ENCODE results near the gene LIMS1. TPM values are rescaled to one million over a fixed set of nuclear protein-coding genes. Genes with fewer than 3 reads are reported as not detected.
"Not testable (repeated sequence)": the region's sequence is repeated elsewhere in the genome, so short reads cannot be mapped to it uniquely, and the experiment has no call there.

The LIMS1 gene
- total RNA-seq, 1 donor from 2014 or later = 19.4 TPM

- H3K27ac Mint-ChIP-seq; H3K9ac ChIP-seq; H3F3A ChIP-seq (ENCODE audit: low read depth); H2AFZ ChIP-seq (replicated peaks); DNase-seq (ENCODE audit: low spot score); H3K27ac ChIP-seq; H3K9me3 ChIP-seq (ENCODE audit: low read depth); H3K27me3 Mint-ChIP-seq (ENCODE audit: insufficient read depth, low read depth); H3K36me3 ChIP-seq; H3K4me3 Mint-ChIP-seq; H3K4me1 ChIP-seq; H3K4me1 Mint-ChIP-seq; H3K4me2 ChIP-seq; H3K9me3 Mint-ChIP-seq; H4K20me1 ChIP-seq (ENCODE audit: low read depth); H3K4me3 ChIP-seq; H3K27me3 ChIP-seq: not testable (repeated sequence)
- peaks cover 13% of the 10 kb centered on the region for H3K36me3 Mint-ChIP-seq
- H3K79me2 ChIP-seq (ENCODE audit: low read depth) = peaks cover 30% of the 10 kb centered on the region
These were observed 200.4 kb downstream of the LIMS1 start for GRCh38 chr2:108734656-108735055.

Small RNA genes within 50 kb of the gene (small RNA-seq; reads per million reads assigned to genes)
- gene AC010095.1 = not detected

Other genes starting within 250 kb of the LIMS1 start
- gene SULT1C2, start 245.6 kb upstream of the LIMS1 start, total RNA-seq (ENCODE audit: low replicate concordance) = 0.28 and 1.6 TPM in 2 replicates
- gene SULT1C4, start 156.5 kb upstream of the LIMS1 start, total RNA-seq (ENCODE audit: low replicate concordance) = 9.0 and 11.3 TPM in 2 replicates
- gene GCC2, start 85.3 kb upstream of the LIMS1 start, total RNA-seq (ENCODE audit: low replicate concordance) = 29.1 and 75.9 TPM in 2 replicates
- gene RANBP2, start 185.0 kb downstream of the LIMS1 start, total RNA-seq (ENCODE audit: low replicate concordance) = 71.8 and 109 TPM in 2 replicates